Liver (tissue), 9 donors: ENCODE data around the gene GOLGA8S. TPM values are rescaled to one million over a fixed set of nuclear protein-coding genes. Genes with fewer than 3 reads are reported as not detected.

Experiments
- DNase-seq: peaks from one replicate; pipeline ENCODE4 v3.0.0-alpha.2; 2017; ENCODE audit warnings: low spot score
- H3K27ac ChIP-seq, 2 donors: one replicate each; pipeline ENCODE4 v1.7.0; 2013; ENCODE audit warnings: inconsistent platforms in 2 of 2, low read length in 2 of 2, control low read depth in 1 of 2, low read depth in 1 of 2, mild to moderate bottlenecking in 1 of 2
- H3K27me3 ChIP-seq, 4 donors: one replicate each; pipeline versions ENCODE4 v1.6.1 to v1.7.0; 2013; ENCODE audit warnings: low read length in 3 of 4, inconsistent platforms in 1 of 4, mild to moderate bottlenecking in 1 of 4, moderate library complexity in 1 of 4; ENCODE audit not compliant: control insufficient read depth in 4 of 4, insufficient read depth in 4 of 4
- H3K36me3 ChIP-seq, 4 donors: one replicate each; pipeline versions ENCODE4 v1.6.1 to v1.7.0; 2013; ENCODE audit warnings: low read length in 3 of 4, mild to moderate bottlenecking in 3 of 4, low read depth in 1 of 4, moderate library complexity in 1 of 4; ENCODE audit not compliant: control insufficient read depth in 4 of 4, insufficient read depth in 3 of 4
- H3K4me1 ChIP-seq, 4 donors: one replicate each; pipeline versions ENCODE4 v1.6.1 to v1.7.0; 2013; ENCODE audit warnings: low read length in 3 of 4, mild to moderate bottlenecking in 3 of 4, moderate library complexity in 1 of 4; ENCODE audit not compliant: control insufficient read depth in 4 of 4, insufficient read depth in 4 of 4
- H3K4me3 ChIP-seq, 3 donors: one replicate each; pipeline versions ENCODE4 v1.6.1 to v1.7.0; 2013; ENCODE audit warnings: low read length in 3 of 3, control low read depth in 1 of 3, low read depth in 1 of 3, mild to moderate bottlenecking in 1 of 3
- H3K9ac ChIP-seq, 2 donors: one replicate each; pipeline ENCODE4 v1.7.0; 2013; ENCODE audit warnings: low read length in 2 of 2, mild to moderate bottlenecking in 2 of 2, moderate library complexity in 2 of 2, control low read depth in 1 of 2, low read depth in 1 of 2
- H3K9me3 ChIP-seq, 4 donors: one replicate each; pipeline versions ENCODE4 v1.6.1 to v1.7.0; 2013; ENCODE audit warnings: low read length in 3 of 4; ENCODE audit not compliant: control insufficient read depth in 4 of 4
- ATF3 ChIP-seq: IDR thresholded peaks from 2 replicates; pipeline ENCODE4 v1.6.1; 2016; ENCODE audit warnings: antibody characterized with exemption
- CTCF ChIP-seq: fragments of 150-350 bp; IDR thresholded peaks from 2 replicates; pipeline ENCODE4 v1.5.1; 2017; ENCODE audit warnings: improper control_type of control experiment, low read depth, low read length; ENCODE audit not compliant: missing input control
- EGR1 ChIP-seq, 2 donors: IDR thresholded peaks; 2 replicates each; pipeline ENCODE4 v1.6.1; 2016 to 2018; ENCODE audit warnings: antibody characterized with exemption in 2 of 2, low read depth in 2 of 2
- FOXA1 ChIP-seq: IDR thresholded peaks from 2 replicates; pipeline ENCODE4 v1.6.1; 2016; ENCODE audit warnings: antibody characterized with exemption
- FOXA2 ChIP-seq: IDR thresholded peaks from 2 replicates; pipeline ENCODE4 v1.6.1; 2016; ENCODE audit warnings: antibody characterized with exemption
- GABPA ChIP-seq, 2 donors: IDR thresholded peaks in 1 of 2; conservative IDR thresholded peaks in 1 of 2; 2 replicates each; pipeline ENCODE4 v1.6.1; 2016; ENCODE audit warnings: antibody characterized with exemption in 2 of 2, mild to moderate bottlenecking in 1 of 2, moderate library complexity in 1 of 2
- HNF4A ChIP-seq, 2 donors: conservative IDR thresholded peaks; 2 replicates each; pipeline ENCODE4 v1.6.1; 2016; ENCODE audit warnings: antibody characterized with exemption in 2 of 2, mild to moderate bottlenecking in 2 of 2
- HNF4G ChIP-seq: IDR thresholded peaks from 2 replicates; pipeline ENCODE4 v1.6.1; 2016; ENCODE audit warnings: antibody characterized with exemption
- JUND ChIP-seq, 2 donors: IDR thresholded peaks; 2 replicates each; pipeline ENCODE4 v1.6.1; 2016; ENCODE audit warnings: antibody characterized with exemption in 2 of 2
- MAX ChIP-seq: IDR thresholded peaks from 2 replicates; pipeline ENCODE4 v1.6.1; 2016; ENCODE audit warnings: antibody characterized with exemption
- NR2F2 ChIP-seq: IDR thresholded peaks from 2 replicates; pipeline ENCODE4 v1.6.1; 2016; ENCODE audit warnings: antibody characterized with exemption
- RAD21 ChIP-seq, 2 donors: IDR thresholded peaks; 2 replicates each; pipeline ENCODE4 v1.6.1; 2016; ENCODE audit warnings: antibody characterized with exemption in 2 of 2, mild to moderate bottlenecking in 2 of 2
- RXRA ChIP-seq, 2 donors: IDR thresholded peaks; 2 replicates each; pipeline ENCODE4 v1.6.1; 2017 to 2018; ENCODE audit warnings: antibody characterized with exemption in 2 of 2, mild to moderate bottlenecking in 1 of 2
- SP1 ChIP-seq: IDR thresholded peaks from 2 replicates; pipeline ENCODE4 v1.6.1; 2018; ENCODE audit warnings: antibody characterized with exemption, mild to moderate bottlenecking
- TAF1 ChIP-seq: conservative IDR thresholded peaks from 2 replicates; pipeline ENCODE4 v1.6.1; 2016; ENCODE audit warnings: antibody characterized with exemption, mild to moderate bottlenecking
- YY1 ChIP-seq: IDR thresholded peaks from 2 replicates; pipeline ENCODE4 v1.6.1; 2016; ENCODE audit warnings: antibody characterized with exemption, mild to moderate bottlenecking
- ZBTB33 ChIP-seq: IDR thresholded peaks from 2 replicates; pipeline ENCODE4 v1.6.1; 2016; ENCODE audit warnings: antibody characterized with exemption
- WGBS: extraction: QIAGEN DNeasy Blood & Tissue Kit; methylation state at CpG from one replicate; pipeline ENCODE4 v1.1.7; 2013; 5-methylcytosine and 5-hydroxymethylcytosine counted together
- polyA plus RNA-seq, 2 donors: library from polyadenylated mRNA; stranded (reverse) in 1 of 2; unstranded in 1 of 2; fragments of 200-250 nt in 1 of 2; fragments of >200 nt in 1 of 2; fragmentation: Nextera tagmentation in 1 of 2; extraction: Ambion mirVana in 1 of 2; gene quantifications; one replicate each; pipeline versions ENCODE4 v1.2.1 to v1.2.3, GENCODE V29; 2013 to 2015
- total RNA-seq, 2 donors: library from RNA; depleted of rRNA; stranded (reverse); fragments of >200 nt; gene quantifications; one replicate each; pipeline ENCODE4 v1.2.3, GENCODE V29; 2014
- TF ChIP-seq, protein P1 (sequence below): IDR thresholded peaks from 2 replicates; pipeline ENCODE4 v1.6.1; 2016; ENCODE audit warnings: antibody characterized with exemption, mild to moderate bottlenecking
- donor health status: healthy.
- donor health status: healthy.
- donor health status: healthy.
- donor health status: healthy.
- donor health status: healthy.

Gene GOLGA8S
- total and polyA plus RNA-seq, 4 donors = 0.03 to 0.25 (median 0.06) TPM

- WGBS = 78% methylated on average over 11 of the region's 11 CpGs
Measured at GRCh38 chr15:23385886-23386430, 31.4 kb downstream of the GOLGA8S start.

More at GRCh38 chr15:23385886-23386430, 31.4 kb downstream of the GOLGA8S start:
- Histone ChIP-seq H3K4me1 (no peaks in the 10 kb centered on the region), H3K27ac (no peak overlapping the region), H3K36me3 (no peaks in the 10 kb centered on the region), H3K4me3 (no peak overlapping the region), H3K9me3 (no peaks in the 10 kb centered on the region), H3K9ac (no peak overlapping the region), H3K27me3 (peaks cover 0 to 2% (median 0%) of the 10 kb centered on the region in 4 donors)
- TF ChIP-seq MAX = no peak
- TF ChIP-seq, protein P1, sequence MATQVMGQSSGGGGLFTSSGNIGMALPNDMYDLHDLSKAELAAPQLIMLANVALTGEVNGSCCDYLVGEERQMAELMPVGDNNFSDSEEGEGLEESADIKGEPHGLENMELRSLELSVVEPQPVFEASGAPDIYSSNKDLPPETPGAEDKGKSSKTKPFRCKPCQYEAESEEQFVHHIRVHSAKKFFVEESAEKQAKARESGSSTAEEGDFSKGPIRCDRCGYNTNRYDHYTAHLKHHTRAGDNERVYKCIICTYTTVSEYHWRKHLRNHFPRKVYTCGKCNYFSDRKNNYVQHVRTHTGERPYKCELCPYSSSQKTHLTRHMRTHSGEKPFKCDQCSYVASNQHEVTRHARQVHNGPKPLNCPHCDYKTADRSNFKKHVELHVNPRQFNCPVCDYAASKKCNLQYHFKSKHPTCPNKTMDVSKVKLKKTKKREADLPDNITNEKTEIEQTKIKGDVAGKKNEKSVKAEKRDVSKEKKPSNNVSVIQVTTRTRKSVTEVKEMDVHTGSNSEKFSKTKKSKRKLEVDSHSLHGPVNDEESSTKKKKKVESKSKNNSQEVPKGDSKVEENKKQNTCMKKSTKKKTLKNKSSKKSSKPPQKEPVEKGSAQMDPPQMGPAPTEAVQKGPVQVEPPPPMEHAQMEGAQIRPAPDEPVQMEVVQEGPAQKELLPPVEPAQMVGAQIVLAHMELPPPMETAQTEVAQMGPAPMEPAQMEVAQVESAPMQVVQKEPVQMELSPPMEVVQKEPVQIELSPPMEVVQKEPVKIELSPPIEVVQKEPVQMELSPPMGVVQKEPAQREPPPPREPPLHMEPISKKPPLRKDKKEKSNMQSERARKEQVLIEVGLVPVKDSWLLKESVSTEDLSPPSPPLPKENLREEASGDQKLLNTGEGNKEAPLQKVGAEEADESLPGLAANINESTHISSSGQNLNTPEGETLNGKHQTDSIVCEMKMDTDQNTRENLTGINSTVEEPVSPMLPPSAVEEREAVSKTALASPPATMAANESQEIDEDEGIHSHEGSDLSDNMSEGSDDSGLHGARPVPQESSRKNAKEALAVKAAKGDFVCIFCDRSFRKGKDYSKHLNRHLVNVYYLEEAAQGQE = no peak
- no peak for TF ChIP-seq RXRA (IDR thresholded peaks at IDR 0.05)
- no peak for TF ChIP-seq TAF1
- no peak for TF ChIP-seq EGR1 (IDR thresholded peaks at IDR 0.05; ENCODE audit: low read depth in 2 of 2)
- no peak for TF ChIP-seq RAD21 (IDR thresholded peaks at IDR 0.05)
- no peak for TF ChIP-seq FOXA1
- TF ChIP-seq FOXA2 = no peak
- TF ChIP-seq YY1 = no peak
- TF ChIP-seq ATF3 = no peak
- TF ChIP-seq NR2F2 = no peak
- no peak for TF ChIP-seq ZBTB33
- TF ChIP-seq SP1 = no peak
- no peak for TF ChIP-seq GABPA (IDR thresholded peaks at IDR 0.05 in 1 of 2, conservative IDR thresholded peaks at IDR 0.05 in 1 of 2)
- TF ChIP-seq HNF4A (conservative IDR thresholded peaks at IDR 0.05) = no peak
- no peak for TF ChIP-seq JUND (IDR thresholded peaks at IDR 0.05)
- no peak for TF ChIP-seq CTCF
- no peak for TF ChIP-seq HNF4G
- DNase-seq = no peak
